Glutamatergic neuron (in vitro differentiated cells): ENCODE results near the gene NNT. TPM values are rescaled to one million over a fixed set of nuclear protein-coding genes. Genes with fewer than 3 reads are reported as not detected.

Experiments used
- DNase-seq: peaks from one replicate; pipeline ENCODE4 v3.0.0; 2022
- H3K27ac Mint-ChIP-seq: one replicate; pipeline ENCODE4 v1.8.0; 2020; ENCODE audit warnings: mild to moderate bottlenecking, mixed read lengths, inconsistent platforms; ENCODE audit not compliant: unreplicated experiment
- H3K27me3 Mint-ChIP-seq: one replicate; pipeline ENCODE4 v1.8.0; 2020; ENCODE audit warnings: mild to moderate bottlenecking, moderate library complexity, mixed read lengths, inconsistent platforms; ENCODE audit not compliant: unreplicated experiment
- H3K36me3 Mint-ChIP-seq: one replicate; pipeline ENCODE4 v1.8.0; 2020; ENCODE audit warnings: mild to moderate bottlenecking, mixed read lengths, inconsistent platforms; ENCODE audit not compliant: unreplicated experiment
- H3K4me1 Mint-ChIP-seq: one replicate; pipeline ENCODE4 v1.8.0; 2020; ENCODE audit warnings: mild to moderate bottlenecking, low read depth, mixed read lengths, inconsistent platforms; ENCODE audit not compliant: unreplicated experiment
- H3K4me3 Mint-ChIP-seq: one replicate; pipeline ENCODE4 v1.8.0; 2020; ENCODE audit warnings: mild to moderate bottlenecking, mixed read lengths, inconsistent platforms; ENCODE audit not compliant: unreplicated experiment
- H3K9me3 Mint-ChIP-seq: one replicate; pipeline ENCODE4 v1.8.0; 2020; ENCODE audit warnings: mild to moderate bottlenecking, moderate library complexity, mixed read lengths, inconsistent platforms; ENCODE audit not compliant: unreplicated experiment
- total RNA-seq: library from RNA; stranded (reverse); fragmentation: NEBNext Ultra II Directional; extraction: Animal tissue kit (Norgen Biotek cat#: 25700); gene quantifications from one replicate; pipeline ENCODE4 v1.2.1, GENCODE V29; 2021; ENCODE audit not compliant: unreplicated experiment
- TF ChIP-seq, protein P1 (sequence below): fragments of 200-600 bp; sonication (generic); IDR thresholded peaks from one replicate; pipeline ENCODE4 v1.5.0; 2021; ENCODE audit not compliant: partially characterized antibody, unreplicated experiment

The NNT gene
- total RNA-seq, 1 donor from 2014 or later = 152 TPM

DNA sequence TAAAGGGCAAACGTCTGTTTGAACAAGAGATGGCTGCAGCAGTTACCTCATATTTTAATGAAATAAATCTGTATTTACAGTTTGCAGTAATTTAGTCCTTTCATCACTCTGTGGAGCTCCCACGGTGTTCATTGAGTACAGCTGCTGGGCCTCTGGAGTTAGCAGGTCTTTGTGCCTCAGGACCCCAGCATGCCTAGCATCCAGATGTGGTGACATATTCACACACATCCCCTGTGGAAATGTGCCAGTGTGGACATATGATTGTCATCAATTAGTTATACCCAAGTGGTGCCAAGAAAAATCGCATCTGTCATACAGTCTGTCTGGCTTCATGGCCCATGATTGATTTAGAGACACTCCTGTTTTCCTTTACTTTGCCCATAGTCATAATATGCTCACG, 77.3 kb downstream of the NNT start:
- TF ChIP-seq, protein P1, sequence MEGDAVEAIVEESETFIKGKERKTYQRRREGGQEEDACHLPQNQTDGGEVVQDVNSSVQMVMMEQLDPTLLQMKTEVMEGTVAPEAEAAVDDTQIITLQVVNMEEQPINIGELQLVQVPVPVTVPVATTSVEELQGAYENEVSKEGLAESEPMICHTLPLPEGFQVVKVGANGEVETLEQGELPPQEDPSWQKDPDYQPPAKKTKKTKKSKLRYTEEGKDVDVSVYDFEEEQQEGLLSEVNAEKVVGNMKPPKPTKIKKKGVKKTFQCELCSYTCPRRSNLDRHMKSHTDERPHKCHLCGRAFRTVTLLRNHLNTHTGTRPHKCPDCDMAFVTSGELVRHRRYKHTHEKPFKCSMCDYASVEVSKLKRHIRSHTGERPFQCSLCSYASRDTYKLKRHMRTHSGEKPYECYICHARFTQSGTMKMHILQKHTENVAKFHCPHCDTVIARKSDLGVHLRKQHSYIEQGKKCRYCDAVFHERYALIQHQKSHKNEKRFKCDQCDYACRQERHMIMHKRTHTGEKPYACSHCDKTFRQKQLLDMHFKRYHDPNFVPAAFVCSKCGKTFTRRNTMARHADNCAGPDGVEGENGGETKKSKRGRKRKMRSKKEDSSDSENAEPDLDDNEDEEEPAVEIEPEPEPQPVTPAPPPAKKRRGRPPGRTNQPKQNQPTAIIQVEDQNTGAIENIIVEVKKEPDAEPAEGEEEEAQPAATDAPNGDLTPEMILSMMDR = no peak
- DNase-seq = no peak
- H3K9me3 Mint-ChIP-seq = no peaks in the 10 kb centered on the region

DNA sequence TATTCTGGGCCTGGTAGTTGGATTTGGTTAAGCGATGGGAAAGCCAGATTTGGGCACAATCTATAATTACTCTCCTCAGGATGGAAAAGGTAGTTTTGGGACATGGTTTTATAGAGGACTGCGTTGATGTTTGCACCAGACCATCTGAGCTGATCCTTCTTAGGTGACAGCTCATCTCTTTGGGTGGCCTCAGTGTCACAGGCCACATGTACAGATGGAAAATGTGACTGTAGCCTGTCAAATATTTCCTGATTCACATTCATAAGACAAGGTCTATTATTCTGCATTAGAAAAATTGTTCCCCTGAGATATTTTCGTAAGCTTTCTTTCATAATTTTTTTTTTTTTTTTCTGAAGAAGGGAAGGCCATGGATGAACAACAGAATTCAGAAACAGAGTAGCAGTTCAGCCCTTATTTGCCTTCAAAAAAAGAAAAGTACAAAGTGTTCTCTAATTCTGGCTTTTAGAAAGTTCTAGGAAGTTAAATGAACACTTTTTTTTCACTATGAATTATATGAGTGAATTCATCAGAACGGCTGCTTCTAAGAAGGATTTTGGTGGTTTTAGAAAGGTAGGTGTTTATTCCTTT, 81.0 kb downstream of the NNT start:
- H3K27ac Mint-ChIP-seq = no peak overlapping the region
- H3K4me3 Mint-ChIP-seq = no peak overlapping the region
- no peak for DNase-seq
- TF ChIP-seq, protein P1 = no peak
- H3K4me1 Mint-ChIP-seq = peaks cover 2% of the 10 kb centered on the region
- H3K9me3 Mint-ChIP-seq = no peaks in the 10 kb centered on the region
- no peaks in the 10 kb centered on the region for H3K27me3 Mint-ChIP-seq
- no peaks in the 10 kb centered on the region for H3K36me3 Mint-ChIP-seq

More for the DNA sequence above, 77.3 kb downstream of the NNT start:
- no peak overlapping the region for H3K4me3 Mint-ChIP-seq
- H3K36me3 Mint-ChIP-seq = no peaks in the 10 kb centered on the region
- H3K27ac Mint-ChIP-seq = no peak overlapping the region
- peaks cover 2% of the 10 kb centered on the region for H3K4me1 Mint-ChIP-seq
- H3K27me3 Mint-ChIP-seq = no peaks in the 10 kb centered on the region

DNA sequence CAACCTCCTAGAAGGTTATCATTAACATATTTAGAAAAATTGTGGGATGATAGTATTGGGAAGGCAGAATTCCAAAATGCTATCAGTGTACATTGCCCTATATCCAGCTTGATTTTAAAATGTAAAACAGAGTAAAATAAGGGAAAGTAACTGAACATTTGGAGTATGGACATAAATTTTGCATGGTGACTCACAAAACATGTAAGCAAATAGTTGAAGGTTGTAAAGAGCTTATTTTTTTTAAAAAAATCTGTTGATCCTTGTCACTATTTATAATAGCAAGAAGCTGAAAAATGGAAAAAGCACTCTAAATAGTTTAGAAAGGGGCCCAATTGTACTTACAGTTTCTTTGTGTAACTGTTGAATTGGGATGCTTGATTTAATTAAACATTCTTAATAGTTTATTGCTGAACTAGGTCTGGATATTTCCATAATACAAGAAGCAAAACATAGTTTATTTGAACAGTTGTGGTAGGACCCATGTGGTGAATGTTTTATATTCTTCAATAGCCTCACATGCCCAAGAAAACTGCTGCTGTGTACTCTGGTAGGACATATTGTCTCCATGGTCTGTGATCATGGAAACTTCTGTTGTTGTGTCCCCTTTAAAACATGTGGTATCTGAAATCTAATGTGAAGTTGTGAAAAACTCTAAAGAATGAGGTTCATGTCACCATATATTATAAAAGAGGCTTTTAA, 82.4 kb downstream of the NNT start:
- no peak overlapping the region for H3K4me3 Mint-ChIP-seq
- H3K36me3 Mint-ChIP-seq = no peaks in the 10 kb centered on the region
- H3K4me1 Mint-ChIP-seq = peaks cover 2% of the 10 kb centered on the region
- no peak for DNase-seq
- H3K27me3 Mint-ChIP-seq = no peaks in the 10 kb centered on the region
- H3K9me3 Mint-ChIP-seq = no peaks in the 10 kb centered on the region
- TF ChIP-seq, protein P1 = no peak
- H3K27ac Mint-ChIP-seq = no peak overlapping the region

DNA sequence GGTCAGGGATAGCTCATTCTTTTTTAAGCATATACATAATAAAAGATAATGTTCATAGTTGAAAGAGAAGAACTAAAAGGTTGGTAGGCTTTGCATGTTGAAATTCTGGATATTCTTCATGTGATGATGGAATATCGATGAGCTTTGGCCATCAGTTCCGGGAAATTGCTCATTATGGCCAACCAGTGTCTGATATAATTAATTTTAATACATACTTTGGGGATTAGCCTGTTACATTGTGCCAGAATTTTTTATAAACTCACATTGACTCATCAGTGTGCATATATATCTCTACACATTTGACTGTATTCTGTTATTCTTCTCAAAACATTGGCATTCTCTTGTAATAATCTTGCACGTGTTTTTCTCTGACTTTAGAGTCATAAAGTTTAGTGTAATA, 84.3 kb downstream of the NNT start:
- H3K4me3 Mint-ChIP-seq = no peak overlapping the region
- H3K27me3 Mint-ChIP-seq = no peaks in the 10 kb centered on the region
- peaks cover 1% of the 10 kb centered on the region for H3K9me3 Mint-ChIP-seq
- TF ChIP-seq, protein P1 = no peak
- H3K36me3 Mint-ChIP-seq = no peaks in the 10 kb centered on the region
- no peaks in the 10 kb centered on the region for H3K4me1 Mint-ChIP-seq
- DNase-seq = no peak
- no peak overlapping the region for H3K27ac Mint-ChIP-seq

DNA sequence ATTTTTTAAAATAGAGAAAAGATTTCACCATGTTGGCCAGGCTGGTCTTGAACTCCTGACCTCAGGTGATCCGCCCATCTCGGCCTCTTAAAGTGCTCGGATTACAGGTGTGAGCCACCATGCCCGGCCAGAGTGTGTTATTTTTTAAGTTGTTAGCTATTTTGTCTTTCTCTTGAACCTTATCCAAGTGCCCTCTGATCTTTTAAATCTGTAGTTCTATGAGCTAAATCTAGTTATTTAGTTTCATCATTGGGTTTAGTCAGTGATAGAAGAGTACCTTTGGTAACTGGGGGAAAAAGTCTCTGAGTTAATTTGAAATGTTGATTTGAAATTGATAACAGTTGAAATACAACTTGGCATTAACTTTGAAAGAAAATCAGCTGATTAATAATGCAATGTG, 88.3 kb downstream of the NNT start:
- H3K27me3 Mint-ChIP-seq = peaks cover 2% of the 10 kb centered on the region
- no peak overlapping the region for H3K4me3 Mint-ChIP-seq
- DNase-seq = no peak
- H3K4me1 Mint-ChIP-seq = no peaks in the 10 kb centered on the region
- H3K27ac Mint-ChIP-seq = no peak overlapping the region
- peaks cover 13% of the 10 kb centered on the region for H3K9me3 Mint-ChIP-seq
- peaks cover 24% of the 10 kb centered on the region for H3K36me3 Mint-ChIP-seq
- TF ChIP-seq, protein P1 = no peak
